K562 (cell line): ENCODE data around the gene ANKRD33. TPM values are rescaled to one million over a fixed set of nuclear protein-coding genes. Genes with fewer than 3 reads are reported as not detected.
A peak's percentile ranks its signal among the peaks of the same experiment; 100 is the strongest.

Source experiments
- AFF1 ChIP-seq, 2 experiments: fragments of 450-650 bp; IDR thresholded peaks; 2 replicates each; pipeline ENCODE4 v1.6.1; 2018; ENCODE audit warnings: mild to moderate bottlenecking in 2 of 2, low read depth in 1 of 2; ENCODE audit not compliant: partially characterized antibody in 2 of 2
- CGGBP1 ChIP-seq: fragments of 250-450 bp; sonication (Bioruptor Pico); IDR thresholded peaks from 2 replicates; pipeline ENCODE4 v1.9.0; 2021; ENCODE audit warnings: mild to moderate bottlenecking
- DPF2 ChIP-seq: fragments of 450-650 bp; IDR thresholded peaks from 2 replicates; pipeline ENCODE4 v1.6.1; 2016
- HNRNPUL1 ChIP-seq: fragments of 200-400 bp; formaldehyde crosslinking; IDR thresholded peaks from 2 replicates; pipeline ENCODE4 v1.6.1; 2017; ENCODE audit warnings: low read length
- MITF ChIP-seq: IDR thresholded peaks from 2 replicates; pipeline ENCODE4 v1.6.1; 2014; ENCODE audit warnings: antibody characterized with exemption
- MYC ChIP-seq, 2 experiments: fragments of 250-450 bp in 1 of 2; sonication (Bioruptor Pico) in 1 of 2; IDR thresholded peaks; 2 replicates each; pipeline versions ENCODE4 v1.5.1 to v1.6.1; 2012 to 2021; ENCODE audit warnings: low read depth in 2 of 2, borderline replicate concordance in 1 of 2, improper control_type of control experiment in 1 of 2, low read length in 1 of 2, mild to moderate bottlenecking in 1 of 2, moderate library complexity in 1 of 2
- NFXL1 ChIP-seq: fragments of 450-650 bp; formaldehyde crosslinking; IDR thresholded peaks from 2 replicates; pipeline ENCODE4 v1.4.0; 2021; ENCODE audit warnings: mild to moderate bottlenecking
- RREB1 ChIP-seq: fragments of 250-450 bp; sonication (Bioruptor Pico); IDR thresholded peaks from 2 replicates; pipeline ENCODE4 v1.4.0; 2020
- SMC3 ChIP-seq: conservative IDR thresholded peaks from 2 replicates; pipeline ENCODE4 v1.6.1; 2011; ENCODE audit warnings: low read depth, low read length, improper control_type of control experiment; ENCODE audit not compliant: insufficient read depth
- SOX6 ChIP-seq: fragments of 450-650 bp; IDR thresholded peaks from 2 replicates; pipeline ENCODE4 v1.6.1; 2014; ENCODE audit warnings: mild to moderate bottlenecking
- YBX1 ChIP-seq: fragments of 450-650 bp; IDR thresholded peaks from 2 replicates; pipeline ENCODE4 v1.7.1; 2016; ENCODE audit warnings: mild to moderate bottlenecking
- ZNF232 ChIP-seq: sonication (generic); formaldehyde crosslinking; IDR thresholded peaks from 2 replicates; pipeline ENCODE4 v1.8.0; 2022; ENCODE audit warnings: mild to moderate bottlenecking, missing genetic modification reagents
- ZNF445 ChIP-seq: fragments of 250-450 bp; sonication (Bioruptor Pico); IDR thresholded peaks from 2 replicates; pipeline ENCODE4 v1.4.0; 2020; ENCODE audit warnings: low read depth, mild to moderate bottlenecking, moderate library complexity
- ZNF785 ChIP-seq: fragments of 250-450 bp; sonication (Bioruptor Pico); IDR thresholded peaks from 2 replicates; pipeline ENCODE4 v1.4.0; 2020; ENCODE audit warnings: mild to moderate bottlenecking
- polyA plus RNA-seq, 8 experiments: library from polyadenylated mRNA; depleted of rRNA in 4 of 8; stranded (reverse) in 5 of 8; unstranded in 3 of 8; fragments of >200 nt; fragmentation: Nextera tagmentation in 2 of 8; fragmentation: Illumina TruSeq in 1 of 8; extraction: Ambion mirVana in 2 of 8; extraction: Trizol in 1 of 8; gene quantifications; 2 replicates each; pipeline versions ENCODE4 v1.2.1 to v1.2.3, GENCODE V29; 2011 to 2014; ENCODE audit warnings: inconsistent platforms in 1 of 8, missing spikeins in 1 of 8
- total RNA-seq, 7 experiments: library from RNA; depleted of rRNA in 6 of 7; stranded (reverse); fragments of >200 nt in 6 of 7; fragmentation: Illumina TruSeq in 2 of 7; extraction: Trizol in 2 of 7; gene quantifications; 2 replicates each; pipeline versions ENCODE4 v1.2.1 to v1.2.3, GENCODE V29; 2011 to 2021; ENCODE audit warnings: low replicate concordance in 1 of 7

ANKRD33 gene
- total and polyA plus RNA-seq, 9 of the 15 experiments (the other 6 are each of a cell fraction or from before 2014, with no cell fraction given): 0.04 to 0.11 (median 0.07) TPM; not detected in 4

GRCh38 chr12:51926064-51926632 lies 38.2 kb downstream of the ANKRD33 start (continued):
- no peak for TF ChIP-seq RREB1 (CRISPR knock-in tag)
- TF ChIP-seq NFXL1 (CRISPR knock-in tag): no peak
- TF ChIP-seq ZNF445 (CRISPR knock-in tag): no peak
- no peak for TF ChIP-seq SMC3
- TF ChIP-seq SOX6: no peak
- no peak for TF ChIP-seq HNRNPUL1
- TF ChIP-seq DPF2: peak; percentile 77
- no peak for TF ChIP-seq MITF
- TF ChIP-seq AFF1 (IDR thresholded peaks at IDR 0.05; ENCODE audit: low read depth in 1 of 2, partially characterized antibody in 2 of 2): no peak
- TF ChIP-seq ZNF785 (CRISPR knock-in tag): no peak
- TF ChIP-seq CGGBP1: no peak
- TF ChIP-seq ZNF232 (CRISPR knock-in tag): no peak
- no peak; the same call in 1 of the 2 replicates for TF ChIP-seq MYC (IDR thresholded peaks at IDR 0.05; ENCODE audit: low read depth, low read length)
- TF ChIP-seq MYC (CRISPR knock-in tag; IDR thresholded peaks at IDR 0.05; ENCODE audit: borderline replicate concordance, low read depth): no peak
- TF ChIP-seq YBX1: no peak
